GM11168 (cell line): Measurements from ENCODE around the gene CRLF3.
"Not testable (repeated sequence)": the region's sequence is repeated elsewhere in the genome, so short reads cannot be mapped to it uniquely, and the experiment has no call there.

Experiments
- in situ Hi-C: fragments of 300-500 bp; cut with MboI; formaldehyde crosslinking; loops from one replicate; pipeline ENCODE4 v1.12.0; 2022; ENCODE audit warnings: low sequenced_read_pairs; ENCODE audit not compliant: unreplicated experiment

Gene CRLF3

GRCh38 chr17:30824356-30825145 is at the start of gene CRLF3:
CRLF3 (minus strand) TSS chr17:30824692; CDS start chr17:30824651, 41 bp downstream.
- in situ Hi-C loops = no loop called here

GRCh38 chr17:30869005-30869404 is 44.5 kb upstream of the CRLF3 start:
- in situ Hi-C loops = loop anchor here (25.0 kb wide), 1 partner anchor 343 kb away; no protein-coding TSS in a partner anchor

- in situ Hi-C loops = loop anchor here (25.0 kb wide), 1 partner anchor 348 kb away; no protein-coding TSS in a partner anchor
These were observed 40.1 kb upstream of the CRLF3 start for GRCh38 chr17:30864636-30865035.

- in situ Hi-C loops = loop anchor here (25.0 kb wide), 1 partner anchor 354 kb away; no protein-coding TSS in a partner anchor
These were observed 34.2 kb upstream of the CRLF3 start for GRCh38 chr17:30858556-30859250.

- in situ Hi-C loops = loop anchor here (25.0 kb wide), 1 partner anchor 358 kb away; no protein-coding TSS in a partner anchor
These were observed 29.7 kb upstream of the CRLF3 start for GRCh38 chr17:30854146-30854545.

GRCh38 chr17:30848021-30848420 is 23.5 kb upstream of the CRLF3 start:
- in situ Hi-C loops = no loop called here

GRCh38 chr17:30840771-30841170 is 16.3 kb upstream of the CRLF3 start:
- in situ Hi-C loops = no loop called here

- in situ Hi-C loops = no loop called here
These were observed 13.8 kb upstream of the CRLF3 start for GRCh38 chr17:30838202-30838807.

GRCh38 chr17:30832438-30833124 is 8.1 kb upstream of the CRLF3 start:
- in situ Hi-C loops = no loop called here

GRCh38 chr17:30831663-30832437 is 7.4 kb upstream of the CRLF3 start, which contains the start of gene ATAD5:
ATAD5 (plus strand) TSS chr17:30831966; CDS start chr17:30832348, 382 bp downstream.
- in situ Hi-C loops = no loop called here

GRCh38 chr17:30831257-30831656 is 6.8 kb upstream of the CRLF3 start:
- in situ Hi-C loops = no loop called here

- in situ Hi-C loops = no loop called here
These were observed 4.5 kb upstream of the CRLF3 start for GRCh38 chr17:30829022-30829421.

GRCh38 chr17:30827082-30827481 is 2.6 kb upstream of the CRLF3 start:
- in situ Hi-C loops = no loop called here

- in situ Hi-C loops = no loop called here
These were observed 513 bp downstream of the CRLF3 start for GRCh38 chr17:30824002-30824355.

GRCh38 chr17:30823421-30823820 is 1.1 kb downstream of the CRLF3 start:
- in situ Hi-C loops = no loop called here

- in situ Hi-C loops = not testable (repeated sequence)
These were observed 1.6 kb downstream of the CRLF3 start for GRCh38 chr17:30822919-30823318.

- in situ Hi-C loops = no loop called here
These were observed 2.4 kb downstream of the CRLF3 start for GRCh38 chr17:30821871-30822723.

GRCh38 chr17:30819971-30820705 is 4.4 kb downstream of the CRLF3 start:
- in situ Hi-C loops = no loop called here
